ENCODE measurements around the gene GAL3ST2.
"Not testable (repeated sequence)": the region's sequence is repeated elsewhere in the genome, so short reads cannot be mapped to it uniquely, and the experiment has no call there.

The GAL3ST2 gene

GRCh38 chr2:241799522-241800197, 23.0 kb downstream of the GAL3ST2 start:
- no peak overlapping the region for H3K27ac ChIP-seq (ENCODE audit: poor library complexity, severe bottlenecking)
- no peak overlapping the region for H3K4me3 ChIP-seq (ENCODE audit: severe bottlenecking)
- H3K27me3 ChIP-seq (ENCODE audit: insufficient read depth, poor library complexity, severe bottlenecking): peaks cover 8% of the 10 kb centered on the region
- DNase-seq (ENCODE audit: low spot score): peak; percentile 55
- H3K4me1 ChIP-seq (ENCODE audit: insufficient read depth, poor library complexity, severe bottlenecking): no peaks in the 10 kb centered on the region
- H3K9me3 ChIP-seq (ENCODE audit: severe bottlenecking): no peaks in the 10 kb centered on the region
- no peaks in the 10 kb centered on the region for H3K36me3 ChIP-seq (ENCODE audit: low read depth)
- no peak for ATAC-seq (ENCODE audit: low read depth)
- TF ChIP-seq CTCF (IDR thresholded peaks at IDR 0.05; ENCODE audit: poor library complexity, severe bottlenecking): no peak

GRCh38 chr2:241800198-241800903, 23.7 kb downstream of the GAL3ST2 start:
- ATAC-seq (ENCODE audit: low read depth); H3K4me1 ChIP-seq (ENCODE audit: insufficient read depth, poor library complexity, severe bottlenecking); H3K9me3 ChIP-seq (ENCODE audit: severe bottlenecking); H3K36me3 ChIP-seq (ENCODE audit: low read depth); H3K27ac ChIP-seq (ENCODE audit: poor library complexity, severe bottlenecking); H3K27me3 ChIP-seq (ENCODE audit: insufficient read depth, poor library complexity, severe bottlenecking); H3K4me3 ChIP-seq (ENCODE audit: severe bottlenecking); DNase-seq (ENCODE audit: low spot score): not testable (repeated sequence)

- ATAC-seq (ENCODE audit: low read depth): no peak
- Histone ChIP-seq H3K36me3 (ENCODE audit: low read depth) (no peaks in the 10 kb centered on the region), H3K9me3 (ENCODE audit: severe bottlenecking) (no peaks in the 10 kb centered on the region), H3K27me3 (ENCODE audit: insufficient read depth, poor library complexity, severe bottlenecking) (peaks cover 9% of the 10 kb centered on the region), H3K4me3 (ENCODE audit: severe bottlenecking) (no peak overlapping the region), H3K27ac (ENCODE audit: poor library complexity, severe bottlenecking) (no peak overlapping the region), H3K4me1 (ENCODE audit: insufficient read depth, poor library complexity, severe bottlenecking) (no peaks in the 10 kb centered on the region)
- no peak for DNase-seq (ENCODE audit: low spot score)
- TF ChIP-seq CTCF (IDR thresholded peaks at IDR 0.05; ENCODE audit: poor library complexity, severe bottlenecking): no peak
Measured at GRCh38 chr2:241801611-241802420, 25.2 kb downstream of the GAL3ST2 start.

GRCh38 chr2:241802421-241803318, 26.0 kb downstream of the GAL3ST2 start:
- Histone ChIP-seq H3K27me3 (ENCODE audit: insufficient read depth, poor library complexity, severe bottlenecking) (peaks cover 9% of the 10 kb centered on the region), H3K27ac (ENCODE audit: poor library complexity, severe bottlenecking) (no peak overlapping the region), H3K4me3 (ENCODE audit: severe bottlenecking) (no peak overlapping the region), H3K9me3 (ENCODE audit: severe bottlenecking) (no peaks in the 10 kb centered on the region), H3K36me3 (ENCODE audit: low read depth) (no peaks in the 10 kb centered on the region), H3K4me1 (ENCODE audit: insufficient read depth, poor library complexity, severe bottlenecking) (no peaks in the 10 kb centered on the region)
- no peak for TF ChIP-seq CTCF (IDR thresholded peaks at IDR 0.05; ENCODE audit: poor library complexity, severe bottlenecking)
- no peak for ATAC-seq (ENCODE audit: low read depth)
- DNase-seq (ENCODE audit: low spot score): no peak
